ENCODE data around the gene RUFY2.
"Not testable (repeated sequence)": the region's sequence is repeated elsewhere in the genome, so short reads cannot be mapped to it uniquely, and the experiment has no call there.

The RUFY2 gene

GRCh38 chr10:68362590-68362989, 44.5 kb downstream of the RUFY2 start:
- DNase-seq = no peak

- DNase-seq = no peak
Measured at GRCh38 chr10:68359189-68359588, 47.9 kb downstream of the RUFY2 start.

DNA sequence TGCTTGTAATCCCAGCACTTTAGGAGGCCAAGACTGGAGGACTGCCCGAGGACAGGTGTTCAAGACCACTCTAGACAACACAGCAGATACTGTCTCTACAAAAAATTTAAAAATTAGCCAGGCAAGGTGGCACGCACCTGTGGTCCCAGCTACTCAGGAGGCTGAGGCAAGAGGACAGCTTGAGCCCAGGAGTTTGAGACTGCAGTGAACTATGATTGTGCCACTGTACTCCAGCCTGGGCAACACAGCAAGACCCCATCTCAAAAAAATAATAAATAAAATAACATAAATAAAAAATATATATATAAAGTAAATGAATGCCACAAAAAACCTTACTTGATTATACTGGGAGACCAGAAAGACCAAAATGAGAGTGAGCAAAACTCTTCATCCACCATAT, 53.5 kb downstream of the RUFY2 start:
- no peak for DNase-seq

DNA sequence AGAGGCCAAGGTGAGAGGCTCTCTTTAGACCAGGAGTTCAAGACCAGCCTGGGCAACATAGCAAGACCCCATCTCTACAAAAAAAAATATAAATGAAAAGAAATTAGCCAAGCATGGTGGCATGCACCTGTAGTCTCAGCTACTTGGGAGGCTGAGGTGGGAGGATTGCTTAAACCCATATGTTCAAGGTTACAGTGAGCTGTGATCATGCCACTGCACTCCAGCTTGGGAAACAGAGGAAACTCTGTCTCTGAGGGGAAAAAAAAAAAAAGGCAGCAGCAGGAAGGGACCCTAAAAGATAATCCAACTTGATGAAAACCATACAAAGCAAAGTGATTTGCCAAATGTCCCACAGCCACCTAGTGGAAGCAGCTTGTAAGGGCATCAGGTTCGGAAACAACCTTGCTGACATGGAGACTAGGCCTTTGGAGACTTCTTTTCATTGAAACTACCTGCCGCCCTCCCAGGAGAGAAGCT, 58.8 kb downstream of the RUFY2 start:
- DNase-seq = no peak

- no peak for DNase-seq
Measured at GRCh38 chr10:68346774-68347173, 60.3 kb downstream of the RUFY2 start.

GRCh38 chr10:68345621-68346020, 61.5 kb downstream of the RUFY2 start:
- no peak for DNase-seq

GRCh38 chr10:68342909-68343516, 64.1 kb downstream of the RUFY2 start:
- no peak for DNase-seq

DNA sequence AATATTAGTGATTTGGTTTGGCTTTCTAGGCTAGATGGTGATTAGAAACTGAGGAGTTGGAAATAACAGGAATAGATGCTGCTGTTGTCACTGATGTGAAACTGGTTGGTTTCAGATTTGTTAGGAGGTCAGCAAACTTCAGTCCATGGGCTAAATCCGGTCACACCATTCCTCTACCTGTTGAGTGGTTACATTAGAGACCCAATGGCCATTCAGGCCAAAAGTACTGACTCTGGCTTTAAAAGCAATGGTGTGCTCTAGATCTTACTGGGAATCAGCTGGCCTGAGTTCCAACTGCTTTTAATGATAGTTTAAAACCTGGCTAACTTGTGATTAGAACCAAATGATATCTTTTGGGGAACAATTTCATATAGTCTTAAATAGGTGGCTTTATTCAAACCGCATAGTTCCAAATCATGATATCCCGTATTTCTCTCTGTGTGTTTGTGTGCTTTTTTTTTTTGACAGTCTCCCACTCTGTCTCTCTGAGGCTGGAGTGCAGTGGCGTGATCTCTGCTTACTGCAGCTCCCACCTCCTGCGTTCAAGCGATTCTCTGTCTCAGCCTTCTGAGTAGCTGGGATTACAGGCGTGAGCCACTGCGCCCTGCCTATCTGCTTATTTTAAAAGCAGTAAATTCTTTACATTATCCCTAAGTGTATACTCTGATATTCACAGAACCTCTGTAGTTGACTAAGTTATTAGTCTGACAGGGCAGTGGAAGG, 66.6 kb downstream of the RUFY2 start:
- no peak for DNase-seq

- no peak for DNase-seq
Measured at GRCh38 chr10:68336754-68337351, 70.2 kb downstream of the RUFY2 start.

- no peak for DNase-seq
Measured at GRCh38 chr10:68334672-68335467, 72.2 kb downstream of the RUFY2 start.

DNA sequence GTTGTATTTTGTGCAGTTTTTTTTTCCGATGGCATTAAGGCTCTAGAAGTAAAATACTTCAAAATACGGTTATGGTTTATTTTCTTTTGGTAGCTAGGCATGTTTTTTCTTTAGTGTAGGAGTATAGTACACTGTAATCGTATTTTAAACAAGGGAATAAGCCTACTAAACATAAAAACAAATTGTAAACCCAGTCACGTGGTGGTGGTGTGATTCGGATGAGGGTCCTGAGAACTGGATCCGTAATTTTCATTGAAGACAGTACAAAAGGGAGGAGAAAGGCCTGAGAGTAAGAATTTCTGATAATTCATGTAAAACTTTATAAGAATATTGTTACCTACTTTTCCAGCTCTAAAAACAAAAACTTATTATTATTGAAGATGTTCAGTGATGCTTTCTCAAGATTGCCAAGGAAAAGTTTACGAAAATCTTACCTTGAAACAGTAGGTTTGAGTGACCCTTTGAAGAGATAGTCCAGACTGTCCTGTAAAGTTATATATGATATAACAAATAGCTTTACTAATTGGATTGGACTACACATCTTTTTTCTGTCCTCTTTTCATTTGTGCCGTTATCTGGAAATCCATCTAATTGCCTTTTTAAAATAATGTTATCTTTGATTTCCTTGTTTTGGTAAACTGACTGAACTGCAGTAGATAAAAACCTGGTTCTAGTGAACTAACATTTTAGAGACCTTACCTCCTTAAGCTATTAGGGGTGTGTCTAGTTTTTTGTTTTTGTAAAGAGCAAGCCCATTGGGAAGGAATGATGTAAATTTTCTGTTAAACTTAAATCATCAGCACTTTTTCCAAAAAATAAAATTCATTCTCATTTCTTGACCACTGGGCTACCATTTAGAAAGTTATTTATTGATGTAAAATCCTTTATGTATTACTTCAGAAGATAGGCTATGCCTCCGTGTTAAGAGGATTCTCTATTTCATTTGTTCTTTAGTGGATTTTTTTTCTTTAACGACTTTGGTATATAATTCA, 73.3 kb downstream of the RUFY2 start:
- DNase-seq = no peak

DNA sequence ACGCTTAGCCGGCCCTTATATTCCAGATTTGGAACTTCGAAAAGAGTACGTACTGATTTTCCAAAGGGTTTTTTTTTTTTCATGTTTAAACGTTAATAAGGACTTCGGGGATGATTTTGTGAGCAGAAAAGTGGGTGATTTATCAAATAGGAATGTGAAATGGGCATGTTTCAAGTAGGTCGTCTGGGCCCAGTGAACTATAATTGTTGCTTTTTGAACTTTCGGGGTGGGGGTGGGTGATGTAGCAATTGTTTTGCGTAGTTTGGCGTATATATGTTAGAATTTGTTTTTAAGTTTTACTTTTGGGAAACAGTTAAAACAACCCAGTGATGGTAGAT, 74.0 kb downstream of the RUFY2 start:
- no peak for DNase-seq

DNA sequence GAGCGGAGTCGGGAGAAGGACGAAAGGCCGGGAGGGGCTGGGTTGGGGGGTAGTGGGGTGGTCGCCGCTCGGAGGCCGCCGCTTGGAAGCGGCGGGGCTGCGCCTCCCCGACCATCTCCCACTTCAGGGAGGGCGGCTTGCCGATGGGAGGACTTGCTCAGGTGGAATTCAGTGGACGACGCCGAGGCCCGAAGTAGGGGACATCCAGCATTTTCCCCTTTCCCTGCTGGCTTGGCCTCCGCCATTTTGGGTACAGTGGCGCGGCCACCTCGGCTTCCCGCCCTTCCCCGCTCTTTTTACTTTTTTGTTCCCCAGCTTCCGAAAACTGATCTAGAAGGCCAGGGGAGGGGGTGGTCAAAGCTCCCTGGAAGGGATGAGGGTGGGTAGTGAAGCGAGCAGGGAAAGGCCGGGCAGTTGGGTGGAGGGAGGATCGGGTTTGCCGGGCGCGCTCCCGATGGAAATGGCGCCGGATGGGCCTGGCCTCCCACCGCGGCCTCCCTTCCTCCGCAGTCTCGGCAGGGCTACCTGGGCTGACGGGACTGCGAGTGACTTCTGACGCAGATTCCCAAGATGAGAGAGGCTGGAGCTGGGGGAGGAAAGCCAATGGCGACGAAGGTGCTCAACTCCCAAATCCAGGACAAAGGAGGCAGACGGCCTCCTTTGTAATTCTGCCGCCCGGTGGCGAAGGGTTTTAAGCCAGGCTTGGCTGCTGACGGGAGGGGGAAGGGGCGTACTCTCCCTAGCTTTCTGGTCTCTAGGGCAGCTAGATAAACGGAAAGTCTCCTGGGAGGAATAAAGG, 74.6 kb downstream of the RUFY2 start, which contains the start of gene PBLD:
Gene PBLD, minus strand, starts transcription at position 670 of the 799 bp plus-strand sequence. CDS start 26,084 bp downstream, outside the sequence.
- peak; percentile 38 for DNase-seq

DNA sequence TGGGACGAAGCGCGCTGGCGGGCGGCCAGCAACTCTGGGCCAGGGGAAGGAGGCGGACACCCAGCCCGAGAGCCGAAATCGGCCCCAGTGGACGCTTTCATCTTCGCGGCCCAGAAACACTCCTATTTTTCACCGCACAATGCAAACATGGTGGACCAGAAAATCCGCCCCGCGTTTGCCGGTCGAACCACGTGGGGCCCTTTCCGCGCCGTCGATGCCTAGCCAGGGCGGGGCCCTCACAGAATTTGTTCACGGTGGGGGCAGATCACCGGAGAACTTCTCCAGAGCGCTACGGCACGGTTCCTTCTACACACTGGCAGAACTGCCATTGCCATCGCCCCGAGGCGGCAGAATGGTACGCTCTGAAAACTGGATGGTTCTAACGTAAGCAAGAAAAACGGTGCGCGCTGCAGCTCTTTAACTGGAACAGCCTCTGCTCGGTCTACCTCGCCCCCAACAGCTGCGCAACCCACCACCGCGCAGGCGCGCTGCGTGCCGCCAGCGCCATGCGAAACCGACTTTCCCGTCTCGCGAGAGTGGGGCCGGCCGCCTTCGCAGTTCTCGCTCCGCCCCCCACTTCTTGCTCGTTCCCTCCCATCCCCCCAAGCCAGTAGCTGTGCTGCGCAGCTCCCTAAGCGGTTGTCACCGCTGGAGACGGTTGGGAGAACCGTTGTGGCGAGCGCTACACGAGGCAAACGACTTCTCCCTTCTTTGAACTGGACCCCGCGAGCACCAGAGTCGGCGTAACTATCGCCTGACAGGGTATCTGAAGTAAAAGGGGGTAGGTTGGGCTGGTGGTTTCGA, 75.4 kb downstream of the RUFY2 start, which contains the start of gene HNRNPH3:
Gene HNRNPH3, plus strand, starts transcription at position 610 of the 804 bp plus-strand sequence. CDS start 5,158 bp downstream, outside the sequence.
- peak; percentile 88 for DNase-seq

DNA sequence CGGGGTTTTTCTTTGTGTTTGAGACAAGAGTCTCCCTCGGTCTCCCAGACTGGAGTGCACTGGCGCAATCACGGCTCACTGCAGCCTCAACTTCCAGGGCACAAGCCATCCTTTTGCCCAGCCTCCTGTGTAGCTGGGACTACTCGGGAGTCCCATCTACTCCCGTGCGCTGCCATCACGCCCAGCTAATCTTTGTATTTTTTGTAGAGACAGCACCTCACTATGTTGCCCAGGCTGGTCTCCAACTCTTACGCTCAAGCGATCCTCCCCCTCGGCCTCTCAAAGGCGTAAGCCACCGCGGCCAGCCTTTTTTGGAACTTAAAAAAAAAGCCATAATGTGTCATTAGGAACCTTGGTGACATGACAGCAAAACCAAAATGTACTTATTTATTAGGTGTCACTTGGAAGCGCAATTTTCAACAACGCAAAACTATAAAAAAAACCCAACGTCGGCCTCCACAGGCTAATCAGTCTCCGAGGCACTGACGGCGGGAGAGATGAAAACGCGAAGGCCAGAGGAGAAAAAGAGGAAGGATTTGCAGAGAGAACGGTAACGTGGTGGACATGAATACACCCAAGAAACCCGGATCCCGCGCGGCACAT, 76.1 kb downstream of the RUFY2 start:
- DNase-seq = no peak

GRCh38 chr10:68329506-68329861, 77.6 kb downstream of the RUFY2 start:
- DNase-seq = no peak

DNA sequence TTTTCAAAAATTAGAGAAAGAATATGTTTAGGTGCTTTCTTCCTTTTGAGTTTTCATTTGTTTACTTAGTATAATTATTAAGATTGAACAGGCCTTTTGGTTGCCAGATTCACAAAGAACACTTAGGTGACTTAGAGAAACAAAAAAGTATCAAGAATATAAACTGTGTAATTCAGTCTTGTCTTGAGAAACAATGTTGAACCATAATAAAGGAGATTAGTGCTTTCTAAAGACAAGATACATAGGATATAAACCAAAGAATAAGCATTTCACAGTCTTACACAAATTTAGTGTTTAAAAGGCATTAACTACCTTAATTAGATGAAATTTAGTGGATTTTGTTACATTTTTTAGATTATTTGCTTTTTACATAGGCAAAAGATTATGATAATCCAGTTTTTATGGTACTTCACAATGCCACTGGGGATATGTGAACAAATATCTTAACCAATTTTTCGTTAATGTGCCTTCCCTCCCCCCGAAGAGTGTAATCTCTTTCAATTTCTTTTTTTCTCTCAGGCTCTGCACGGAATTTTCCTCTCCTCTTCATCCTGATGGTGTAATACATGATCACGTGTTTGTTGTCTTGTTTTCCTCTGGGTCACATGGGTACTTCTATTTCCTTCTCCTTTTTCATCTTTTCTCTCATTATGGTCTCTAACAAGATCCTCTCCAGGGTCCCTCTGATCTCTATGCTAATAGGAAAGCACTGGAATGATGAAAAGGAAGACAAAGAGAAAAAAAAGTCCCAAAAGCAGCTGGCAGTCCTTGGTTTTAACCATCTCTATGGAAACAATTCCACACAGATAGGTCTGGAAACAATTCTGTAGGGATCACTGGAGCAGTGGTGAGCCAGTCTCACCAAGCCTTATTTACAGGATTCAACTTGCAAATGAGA, 78.9 kb downstream of the RUFY2 start:
- no peak for DNase-seq

DNA sequence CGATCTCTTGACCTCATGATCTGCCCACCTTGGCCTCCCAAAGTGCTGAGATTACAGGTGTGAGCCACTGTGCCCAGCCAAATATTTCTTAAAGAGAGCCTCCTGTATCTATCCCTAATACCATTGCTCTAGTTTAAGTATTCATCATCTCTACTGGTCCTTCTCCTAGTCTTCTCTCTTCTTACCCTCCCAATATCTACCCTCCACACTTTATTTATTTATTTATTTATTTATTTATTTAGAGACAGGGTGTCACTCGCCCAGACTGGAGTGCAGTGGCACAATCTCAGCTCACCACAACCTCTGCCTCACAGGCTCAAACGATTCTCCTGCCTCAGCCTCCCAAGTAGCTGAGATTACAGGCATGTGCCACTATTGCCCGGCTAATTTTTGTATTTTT, 82.7 kb downstream of the RUFY2 start:
- not testable (repeated sequence) for DNase-seq

Measured in NCI-H748 treated with DMSO at 0.1 percent for 48 hours (cell line).